ENCODE results near the gene FAM83B.

Gene FAM83B

DNA sequence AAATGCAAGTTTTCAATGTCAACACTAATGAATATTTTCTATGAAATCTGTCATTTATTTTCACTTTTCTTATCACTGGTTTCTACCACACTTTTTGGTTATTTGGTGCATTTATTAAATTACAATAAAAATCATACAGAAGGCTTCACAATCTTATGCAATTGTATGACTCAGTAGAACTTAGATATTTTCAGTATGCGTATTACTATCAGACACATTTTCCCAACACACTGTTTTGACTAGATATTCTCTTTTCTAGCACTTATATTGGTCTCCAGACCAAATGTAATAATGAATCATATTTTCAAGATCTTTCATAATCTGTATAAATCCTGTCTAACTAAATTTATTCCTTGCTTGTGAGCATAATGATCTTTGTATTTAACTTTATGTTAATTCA, 74.1 kb downstream of the FAM83B start:
- no peak for DNase-seq (ENCODE audit: low read depth, low spot score)
- H3K4me3 ChIP-seq (ENCODE audit: low read depth, low read length), result no peak overlapping the region
- in situ Hi-C loops (cut with HindIII; ENCODE audit: low sequenced_read_pairs), result no loop called here
- TF ChIP-seq, protein P1, sequence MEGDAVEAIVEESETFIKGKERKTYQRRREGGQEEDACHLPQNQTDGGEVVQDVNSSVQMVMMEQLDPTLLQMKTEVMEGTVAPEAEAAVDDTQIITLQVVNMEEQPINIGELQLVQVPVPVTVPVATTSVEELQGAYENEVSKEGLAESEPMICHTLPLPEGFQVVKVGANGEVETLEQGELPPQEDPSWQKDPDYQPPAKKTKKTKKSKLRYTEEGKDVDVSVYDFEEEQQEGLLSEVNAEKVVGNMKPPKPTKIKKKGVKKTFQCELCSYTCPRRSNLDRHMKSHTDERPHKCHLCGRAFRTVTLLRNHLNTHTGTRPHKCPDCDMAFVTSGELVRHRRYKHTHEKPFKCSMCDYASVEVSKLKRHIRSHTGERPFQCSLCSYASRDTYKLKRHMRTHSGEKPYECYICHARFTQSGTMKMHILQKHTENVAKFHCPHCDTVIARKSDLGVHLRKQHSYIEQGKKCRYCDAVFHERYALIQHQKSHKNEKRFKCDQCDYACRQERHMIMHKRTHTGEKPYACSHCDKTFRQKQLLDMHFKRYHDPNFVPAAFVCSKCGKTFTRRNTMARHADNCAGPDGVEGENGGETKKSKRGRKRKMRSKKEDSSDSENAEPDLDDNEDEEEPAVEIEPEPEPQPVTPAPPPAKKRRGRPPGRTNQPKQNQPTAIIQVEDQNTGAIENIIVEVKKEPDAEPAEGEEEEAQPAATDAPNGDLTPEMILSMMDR (IDR thresholded peaks at IDR 0.05; ENCODE audit: low read depth, low read length), result no peak

DNA sequence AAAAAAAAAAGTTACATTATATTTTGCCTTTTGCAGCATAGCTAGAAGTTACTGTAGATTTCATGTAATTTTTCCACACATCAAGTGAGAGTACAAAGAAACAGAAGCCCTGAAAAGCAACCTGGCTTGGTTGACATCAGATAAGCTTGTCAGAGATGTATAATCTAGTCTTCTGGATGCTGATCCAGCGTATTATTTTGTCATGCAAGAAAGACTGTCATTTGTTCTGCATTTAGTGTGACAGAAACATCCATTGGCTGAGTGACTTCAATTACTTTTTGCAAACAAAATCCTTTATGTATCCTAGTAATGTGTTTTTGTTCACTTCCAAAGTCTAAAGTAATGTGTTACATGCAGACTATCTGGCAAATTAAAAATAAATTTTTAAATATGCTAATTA, 75.3 kb downstream of the FAM83B start:
- in situ Hi-C loops (cut with HindIII; ENCODE audit: low sequenced_read_pairs), result no loop called here
- no peak overlapping the region for H3K4me3 ChIP-seq (ENCODE audit: low read depth, low read length)
- DNase-seq (ENCODE audit: low read depth, low spot score), result no peak
- TF ChIP-seq, protein P1 (IDR thresholded peaks at IDR 0.05; ENCODE audit: low read depth, low read length), result no peak

GRCh38 chr6:54929245-54929909, 82.8 kb downstream of the FAM83B start:
- no peak overlapping the region for H3K4me3 ChIP-seq (ENCODE audit: low read depth, low read length)
- TF ChIP-seq, protein P1 (IDR thresholded peaks at IDR 0.05; ENCODE audit: low read depth, low read length), result no peak
- DNase-seq (ENCODE audit: low read depth, low spot score), result no peak
- in situ Hi-C loops (cut with HindIII; ENCODE audit: low sequenced_read_pairs), result no loop called here

DNA sequence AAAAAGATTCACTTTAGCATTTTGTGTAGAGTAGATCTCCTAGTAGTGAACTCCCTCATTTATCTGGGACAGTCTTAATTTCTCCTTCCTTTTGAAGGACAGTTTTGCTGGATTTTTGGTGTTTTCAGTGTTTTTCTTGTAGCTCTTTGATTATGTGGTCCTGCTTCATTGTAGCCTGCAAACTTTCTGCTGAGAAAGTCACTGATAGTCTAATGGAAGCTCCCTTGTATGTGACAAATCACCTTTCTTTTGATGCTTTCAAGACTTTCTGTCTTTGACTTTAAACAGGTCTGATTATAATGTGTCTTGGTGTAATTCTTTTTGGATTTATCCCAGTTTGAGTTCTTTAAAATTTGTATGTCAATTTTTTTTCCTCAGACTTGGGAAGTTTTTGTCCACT, 86.1 kb downstream of the FAM83B start:
- H3K4me3 ChIP-seq (ENCODE audit: low read depth, low read length), result no peak overlapping the region
- in situ Hi-C loops (cut with HindIII; ENCODE audit: low sequenced_read_pairs), result no loop called here
- no peak for DNase-seq (ENCODE audit: low read depth, low spot score)
- TF ChIP-seq, protein P1 (IDR thresholded peaks at IDR 0.05; ENCODE audit: low read depth, low read length), result no peak

DNA sequence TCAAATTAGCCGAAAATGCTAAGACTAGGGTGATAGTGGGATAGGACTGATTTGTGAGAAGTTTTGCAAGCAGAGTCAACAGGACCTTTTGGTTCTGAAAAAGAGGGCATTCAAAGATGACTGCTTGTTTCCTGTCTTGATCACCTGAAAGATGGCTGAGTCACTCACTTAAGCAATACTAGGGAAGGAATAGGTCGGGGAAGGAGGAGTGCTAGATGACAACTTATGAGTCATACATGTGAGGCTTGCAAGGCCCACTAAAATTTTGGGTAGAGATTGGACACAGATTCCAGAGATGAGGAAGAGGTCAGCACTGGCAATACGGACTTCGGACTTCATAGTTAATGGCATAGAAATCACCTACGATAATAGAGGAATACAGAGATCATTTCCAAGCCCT, 89.2 kb downstream of the FAM83B start:
- DNase-seq (ENCODE audit: low read depth, low spot score), result peak; percentile 9

DNA sequence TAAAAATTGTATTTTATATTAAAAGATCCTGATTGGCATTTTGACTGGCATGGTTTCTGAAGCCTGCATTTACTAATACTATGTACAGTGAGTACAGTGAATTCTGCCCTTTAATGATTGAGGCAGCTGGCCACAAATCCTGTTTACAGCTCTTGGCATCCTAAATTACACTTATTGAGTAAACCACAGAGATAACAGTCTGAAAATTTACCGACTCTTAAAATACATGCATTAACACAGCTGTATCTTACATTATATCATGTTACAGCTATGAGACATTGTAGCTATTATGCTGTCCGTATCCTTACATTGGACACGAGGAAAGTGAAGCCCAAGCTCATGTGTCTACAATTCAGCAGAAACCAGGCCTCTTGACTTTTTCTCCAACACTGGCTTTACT, 90.8 kb downstream of the FAM83B start:
- DNase-seq (ENCODE audit: low read depth, low spot score), result no peak
- in situ Hi-C loops (cut with HindIII; ENCODE audit: low sequenced_read_pairs), result no loop called here
- H3K4me3 ChIP-seq (ENCODE audit: low read depth, low read length), result no peak overlapping the region
- TF ChIP-seq, protein P1 (IDR thresholded peaks at IDR 0.05; ENCODE audit: low read depth, low read length), result no peak

More for the DNA sequence above, 89.2 kb downstream of the FAM83B start:
- TF ChIP-seq, protein P1 (IDR thresholded peaks at IDR 0.05; ENCODE audit: low read depth, low read length), result no peak
- in situ Hi-C loops (cut with HindIII; ENCODE audit: low sequenced_read_pairs), result no loop called here
- H3K4me3 ChIP-seq (ENCODE audit: low read depth, low read length), result no peak overlapping the region
